HG03565 (cell line): ENCODE measurements around the gene REXO1.
A peak's percentile ranks its signal among the peaks of the same experiment; 100 is the strongest.
"Not testable (repeated sequence)": the region's sequence is repeated elsewhere in the genome, so short reads cannot be mapped to it uniquely, and the experiment has no call there.

Experiments used
- ATAC-seq: cut with Tn5 transposase; IDR thresholded peaks from one replicate; pipeline ENCODE4 v1.9.1; 2021; ENCODE audit warnings: mild to moderate bottlenecking, moderate library complexity; ENCODE audit not compliant: unreplicated experiment

Gene REXO1, protein sequence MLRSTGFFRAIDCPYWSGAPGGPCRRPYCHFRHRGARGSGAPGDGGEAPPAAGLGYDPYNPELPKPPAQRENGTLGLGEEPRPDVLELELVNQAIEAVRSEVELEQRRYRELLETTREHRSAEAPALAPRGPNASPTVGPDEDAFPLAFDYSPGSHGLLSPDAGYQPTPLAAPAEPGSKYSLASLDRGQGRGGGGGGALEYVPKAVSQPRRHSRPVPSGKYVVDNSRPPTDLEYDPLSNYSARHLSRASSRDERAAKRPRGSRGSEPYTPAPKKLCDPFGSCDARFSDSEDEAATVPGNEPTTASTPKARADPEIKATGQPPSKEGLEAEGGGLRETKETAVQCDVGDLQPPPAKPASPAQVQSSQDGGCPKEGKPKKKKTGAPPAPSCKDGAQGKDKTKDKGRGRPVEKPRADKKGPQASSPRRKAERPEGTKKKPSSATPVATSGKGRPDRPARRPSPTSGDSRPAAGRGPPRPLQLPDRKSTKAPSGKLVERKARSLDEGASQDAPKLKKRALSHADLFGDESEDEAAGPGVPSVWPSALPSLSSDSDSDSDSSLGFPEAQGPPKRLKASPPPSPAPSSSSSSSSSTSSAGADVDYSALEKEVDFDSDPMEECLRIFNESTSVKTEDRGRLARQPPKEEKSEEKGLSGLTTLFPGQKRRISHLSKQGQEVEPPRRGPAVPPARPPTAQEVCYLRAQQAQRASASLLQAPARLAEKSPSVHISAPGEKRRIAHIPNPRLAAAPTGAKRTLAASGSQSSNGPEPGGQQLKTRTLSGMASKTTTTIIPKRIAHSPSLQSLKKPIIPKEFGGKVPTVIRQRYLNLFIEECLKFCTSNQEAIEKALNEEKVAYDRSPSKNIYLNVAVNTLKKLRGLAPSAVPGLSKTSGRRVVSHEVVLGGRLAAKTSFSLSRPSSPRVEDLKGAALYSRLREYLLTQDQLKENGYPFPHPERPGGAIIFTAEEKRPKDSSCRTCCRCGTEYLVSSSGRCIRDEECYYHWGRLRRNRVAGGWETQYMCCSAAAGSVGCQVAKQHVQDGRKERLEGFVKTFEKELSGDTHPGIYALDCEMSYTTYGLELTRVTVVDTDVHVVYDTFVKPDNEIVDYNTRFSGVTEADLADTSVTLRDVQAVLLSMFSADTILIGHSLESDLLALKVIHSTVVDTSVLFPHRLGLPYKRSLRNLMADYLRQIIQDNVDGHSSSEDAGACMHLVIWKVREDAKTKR

DNA sequence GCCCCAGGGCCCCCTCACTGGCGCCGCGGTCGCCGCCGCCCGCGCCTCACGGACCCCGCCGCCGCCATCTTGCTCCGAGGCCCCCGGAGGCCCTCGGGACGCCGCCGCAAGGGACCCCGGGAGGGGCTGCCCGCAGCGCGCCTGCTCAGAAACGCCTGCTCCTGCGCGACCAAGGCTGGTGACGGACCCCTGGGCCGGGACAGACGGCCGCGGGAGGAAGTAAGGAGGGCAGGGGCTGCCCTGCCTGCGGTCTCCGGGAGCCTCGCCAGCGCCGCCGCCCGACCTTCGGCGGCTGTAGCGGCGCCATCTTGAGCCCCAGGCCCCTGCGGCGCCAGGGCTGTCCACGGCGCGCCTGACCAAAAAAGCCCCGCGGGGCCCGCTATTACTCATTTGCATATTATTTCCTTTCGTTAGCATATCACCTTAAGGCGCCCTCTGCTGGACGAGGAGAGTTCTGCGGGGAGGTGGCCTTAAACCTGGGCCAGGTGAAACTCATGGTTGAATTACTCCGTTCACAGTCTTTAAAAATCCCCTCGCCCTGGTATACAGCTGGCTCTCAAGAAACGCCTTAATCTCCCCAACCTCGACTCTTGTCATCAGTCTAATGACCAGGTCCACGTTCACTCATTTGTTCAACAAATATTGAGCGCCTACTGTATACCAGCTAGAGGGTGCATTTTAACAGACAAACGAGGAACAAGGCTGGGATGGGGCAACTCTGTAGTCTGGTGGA lies at the start of gene REXO1:
TSS of gene REXO1 (minus strand) at position 85 of the 733 bp plus-strand sequence. CDS start 125 bp downstream, outside the sequence.
- ATAC-seq = peak; percentile 63

DNA sequence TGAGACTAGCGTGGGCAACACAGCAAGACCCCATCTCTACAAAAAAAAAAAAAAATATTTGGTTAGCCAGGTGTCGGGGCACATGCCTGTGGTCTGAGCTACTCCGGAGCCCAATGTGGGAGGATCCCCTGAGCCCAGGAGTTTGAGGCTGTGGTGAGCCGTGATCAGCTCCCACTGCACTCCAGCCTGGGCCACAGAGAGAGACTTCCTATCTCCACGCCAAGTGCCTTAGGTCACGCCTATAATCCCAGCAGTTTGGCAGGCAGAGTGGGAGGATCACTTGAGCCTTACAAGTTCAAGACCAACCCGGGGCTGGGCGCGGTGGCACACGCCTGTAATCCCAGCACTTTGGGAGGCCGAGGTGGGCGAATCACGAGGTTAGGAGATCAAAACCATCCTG lies 48.2 kb upstream of the REXO1 start:
- no peak for ATAC-seq

GRCh38 chr19:1893791-1894190 lies 45.5 kb upstream of the REXO1 start:
- no peak for ATAC-seq

DNA sequence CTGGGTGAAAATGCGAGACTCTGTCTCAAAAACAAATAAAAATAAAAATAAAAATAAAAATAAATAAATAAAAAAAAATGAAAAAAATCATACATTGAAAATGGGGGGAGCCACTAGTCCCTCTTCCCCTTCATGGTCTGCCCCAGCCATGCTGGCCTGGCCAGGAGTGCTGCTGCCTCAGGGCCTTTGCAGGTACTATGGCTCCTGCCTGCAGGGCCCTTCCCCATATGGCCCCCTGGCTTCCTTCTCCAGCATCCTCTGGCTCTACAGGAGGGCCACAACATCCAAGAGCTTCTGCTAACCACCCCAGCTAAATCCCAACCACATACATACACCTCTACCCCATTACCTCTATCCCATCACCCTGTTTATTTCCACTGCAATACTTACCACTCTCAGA lies 41.6 kb upstream of the REXO1 start:
- ATAC-seq = no peak

- no peak for ATAC-seq
These were observed 40.1 kb upstream of the REXO1 start for GRCh38 chr19:1888385-1888784.

DNA sequence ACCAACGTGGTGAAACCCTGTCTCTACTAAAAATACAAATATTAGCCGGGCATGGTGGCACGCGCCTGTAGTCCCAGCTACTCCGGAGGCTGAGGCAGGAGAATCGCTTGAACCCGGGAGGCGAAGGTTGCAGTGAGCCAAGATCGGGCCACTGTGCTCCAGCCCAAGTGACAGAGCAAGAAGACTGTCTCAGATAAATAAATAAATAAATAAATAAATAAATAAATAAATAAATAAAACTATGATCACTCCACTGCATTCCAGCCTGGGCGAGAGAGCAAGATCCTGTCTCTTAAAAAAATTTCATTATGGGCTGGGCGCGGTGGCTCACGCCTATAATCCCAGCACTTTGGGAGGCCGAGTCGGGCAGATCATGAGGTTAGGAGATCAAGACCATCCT lies 38.1 kb upstream of the REXO1 start:
- ATAC-seq = not testable (repeated sequence)

- ATAC-seq = peak; percentile 68
These were observed 37.3 kb upstream of the REXO1 start, which contains the start of gene ABHD17A for GRCh38 chr19:1885398-1886119. ABHD17A (minus strand) TSS chr19:1885496; CDS start chr19:1881566, 3,930 bp downstream.

GRCh38 chr19:1884719-1885334 lies 36.5 kb upstream of the REXO1 start:
- ATAC-seq = peak; percentile 11

DNA sequence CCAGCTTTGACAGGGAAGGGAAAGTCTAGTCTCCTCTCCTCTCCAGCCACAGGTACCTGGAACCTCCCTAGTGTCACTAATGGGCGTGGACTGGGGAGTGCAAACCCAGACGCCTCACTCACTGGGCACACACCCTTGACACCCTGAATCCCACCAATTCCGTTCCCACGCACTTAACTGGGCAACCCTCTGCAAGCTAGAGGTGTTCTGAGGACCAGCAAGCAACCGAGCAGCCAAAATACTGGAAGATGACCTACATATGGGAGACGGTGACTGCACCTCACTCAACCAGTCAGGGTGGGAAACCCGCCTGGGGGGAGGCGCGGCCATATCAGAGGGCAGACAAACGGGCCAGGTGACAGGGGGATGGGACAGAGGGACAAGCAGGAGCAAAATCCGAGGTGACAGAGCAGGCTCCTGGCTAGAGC lies 36.0 kb upstream of the REXO1 start:
- no peak for ATAC-seq

DNA sequence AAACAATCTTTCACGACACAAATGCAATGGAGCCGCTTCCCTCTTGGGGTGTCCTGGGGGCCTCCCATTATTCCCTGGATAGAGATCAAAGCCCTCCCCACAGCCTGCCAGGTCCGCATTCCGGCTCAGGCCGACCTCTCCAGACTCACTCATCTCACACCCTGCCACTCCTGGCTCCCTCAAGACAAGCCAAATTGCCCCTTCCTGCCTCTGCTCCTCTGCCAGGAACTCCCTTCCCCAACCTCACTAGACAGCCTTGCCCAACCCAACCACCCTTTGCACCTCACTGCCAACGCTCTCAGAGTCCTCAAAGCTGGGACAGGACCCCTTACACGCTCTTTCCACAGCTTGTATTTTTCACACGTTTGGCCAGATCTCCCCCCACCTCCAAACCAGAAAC lies 35.5 kb upstream of the REXO1 start:
- ATAC-seq = no peak

GRCh38 chr19:1882786-1883692 lies 34.8 kb upstream of the REXO1 start:
- no peak for ATAC-seq

- no peak for ATAC-seq
These were observed 34.0 kb upstream of the REXO1 start for GRCh38 chr19:1882089-1882785.

- ATAC-seq = not testable (repeated sequence)
These were observed 33.3 kb upstream of the REXO1 start for GRCh38 chr19:1881393-1882088.

GRCh38 chr19:1880611-1881392 lies 32.5 kb upstream of the REXO1 start:
- no peak for ATAC-seq

DNA sequence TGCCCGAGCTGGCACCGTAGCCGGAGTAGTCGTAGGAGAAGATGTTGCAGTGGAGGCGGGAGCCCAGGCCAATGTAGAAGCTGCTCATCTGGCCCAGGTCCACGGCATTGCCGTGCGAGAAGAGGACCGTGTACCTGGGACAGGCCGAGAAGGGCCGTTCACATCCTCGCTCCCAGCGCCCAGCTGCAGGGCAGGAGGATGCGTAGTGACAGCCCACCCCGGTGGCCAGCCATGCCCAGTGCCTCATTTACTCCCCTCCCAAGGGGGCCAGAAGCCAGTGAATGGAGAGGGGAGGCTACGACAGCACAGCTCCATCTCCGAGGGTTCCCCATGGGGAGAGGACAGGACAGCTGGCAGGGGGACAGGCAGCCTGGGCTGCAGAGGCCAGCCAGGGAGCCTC lies 31.7 kb upstream of the REXO1 start:
- ATAC-seq = not testable (repeated sequence)

DNA sequence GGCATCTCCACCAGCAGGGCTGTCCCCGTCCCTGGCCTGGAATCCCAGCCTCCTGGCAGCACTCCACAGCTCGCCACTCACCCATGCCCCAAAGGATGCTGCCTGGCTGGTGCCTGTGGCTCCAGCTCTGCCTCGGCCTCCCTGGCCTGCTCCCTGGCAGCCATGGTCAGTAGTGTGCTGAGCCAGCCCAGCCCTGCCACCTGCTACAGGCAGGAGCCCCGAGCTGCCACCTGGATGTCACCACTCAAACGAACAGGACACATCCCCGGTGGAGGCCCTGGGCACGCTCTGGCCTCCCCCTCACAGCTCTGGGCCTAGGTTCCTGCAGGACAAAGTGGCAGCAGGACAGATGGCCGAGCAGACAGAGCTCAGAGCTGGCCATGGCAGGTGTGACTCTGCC lies 30.3 kb upstream of the REXO1 start:
- ATAC-seq = not testable (repeated sequence)
